Omental fat pad (tissue), 4 donors: ENCODE results near the gene PICALM. TPM values are rescaled to one million over a fixed set of nuclear protein-coding genes. Genes with fewer than 3 reads are reported as not detected.

ENCODE experiments used
- ATAC-seq: fragments of 150-250 bp; one replicate; pipeline ENCODE4 v1.9.1; 2016; ENCODE audit warnings: mild to moderate bottlenecking, moderate library complexity; ENCODE audit not compliant: low FRiP score
- DNase-seq: peaks from one replicate; pipeline ENCODE4 v3.0.0-alpha.2; 2019; ENCODE audit warnings: low spot score
- CTCF ChIP-seq, 3 donors: fragments of 450-650 bp; IDR thresholded peaks; one replicate each; pipeline ENCODE4 v1.5.1; 2016 to 2017; ENCODE audit warnings: antibody characterized with exemption in 3 of 3, mild to moderate bottlenecking in 3 of 3, moderate library complexity in 2 of 3
- total RNA-seq, 4 donors: library from RNA; depleted of rRNA; stranded (reverse); fragments of >200 nt; gene quantifications; one replicate each; pipeline ENCODE4 v1.1.0, GENCODE V29; 2016

The PICALM gene
- total RNA-seq, 4 donors from 2014 or later = 302 to 622 (median 395) TPM

- no peak for ATAC-seq
- no peak for TF ChIP-seq CTCF (IDR thresholded peaks at IDR 0.05)
- no peak for DNase-seq
These were observed 154.5 kb downstream of the PICALM start for GRCh38 chr11:85914425-85914824.

- ATAC-seq = no peak
- DNase-seq = no peak
- TF ChIP-seq CTCF (IDR thresholded peaks at IDR 0.05) = no peak
These were observed 155.4 kb downstream of the PICALM start for GRCh38 chr11:85913513-85913912.

GRCh38 chr11:85912414-85912813 is 156.5 kb downstream of the PICALM start:
- no peak for TF ChIP-seq CTCF (IDR thresholded peaks at IDR 0.05)
- DNase-seq = no peak
- ATAC-seq = no peak

Other genes with a start within 250 kb of the PICALM start
- gene CCDC83, start 213.7 kb downstream of the PICALM start, total RNA-seq = 1 to 10 TPM in 1 of 4 donors, not detected in 3; 3.2 TPM
- 10 to 100 TPM; 13.2 to 29.6 (median 18.9) TPM for gene EED, start 175.7 kb upstream of the PICALM start, total RNA-seq
- 10 to 100 TPM; 19.6 to 38.2 (median 33.9) TPM for gene HIKESHI, start 233.2 kb upstream of the PICALM start, total RNA-seq